Measurements from ENCODE around the gene ACBD4. TPM values are rescaled to one million over a fixed set of nuclear protein-coding genes. Genes with fewer than 3 reads are reported as not detected.

Gene ACBD4
- total RNA-seq, 4 donors from 2014 or later = 2.2 to 3.2 (median 2.5) TPM

DNA sequence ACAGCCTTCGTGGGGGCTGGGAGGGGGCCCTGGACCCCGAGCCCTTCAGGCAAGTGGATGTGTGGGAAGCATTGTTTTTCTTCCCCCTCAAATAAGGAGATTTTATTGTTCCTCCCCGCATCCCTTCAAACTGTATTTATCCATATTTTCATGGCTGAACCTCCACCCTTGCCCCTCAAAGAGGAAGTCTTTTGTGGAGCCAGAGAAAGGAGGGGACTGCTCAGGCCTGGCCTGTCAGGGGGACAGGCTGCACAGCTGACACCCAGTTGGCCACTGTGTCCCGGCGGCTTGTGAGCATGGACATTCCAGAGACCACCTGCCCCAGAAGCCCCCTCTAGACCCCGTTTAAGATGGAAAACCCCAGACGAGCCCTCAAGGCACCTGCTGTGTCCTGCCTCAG, 42.1 kb downstream of the ACBD4 start:
- TF ChIP-seq, protein P1, sequence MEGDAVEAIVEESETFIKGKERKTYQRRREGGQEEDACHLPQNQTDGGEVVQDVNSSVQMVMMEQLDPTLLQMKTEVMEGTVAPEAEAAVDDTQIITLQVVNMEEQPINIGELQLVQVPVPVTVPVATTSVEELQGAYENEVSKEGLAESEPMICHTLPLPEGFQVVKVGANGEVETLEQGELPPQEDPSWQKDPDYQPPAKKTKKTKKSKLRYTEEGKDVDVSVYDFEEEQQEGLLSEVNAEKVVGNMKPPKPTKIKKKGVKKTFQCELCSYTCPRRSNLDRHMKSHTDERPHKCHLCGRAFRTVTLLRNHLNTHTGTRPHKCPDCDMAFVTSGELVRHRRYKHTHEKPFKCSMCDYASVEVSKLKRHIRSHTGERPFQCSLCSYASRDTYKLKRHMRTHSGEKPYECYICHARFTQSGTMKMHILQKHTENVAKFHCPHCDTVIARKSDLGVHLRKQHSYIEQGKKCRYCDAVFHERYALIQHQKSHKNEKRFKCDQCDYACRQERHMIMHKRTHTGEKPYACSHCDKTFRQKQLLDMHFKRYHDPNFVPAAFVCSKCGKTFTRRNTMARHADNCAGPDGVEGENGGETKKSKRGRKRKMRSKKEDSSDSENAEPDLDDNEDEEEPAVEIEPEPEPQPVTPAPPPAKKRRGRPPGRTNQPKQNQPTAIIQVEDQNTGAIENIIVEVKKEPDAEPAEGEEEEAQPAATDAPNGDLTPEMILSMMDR (IDR thresholded peaks at IDR 0.05 in 4 of 5, conservative IDR thresholded peaks at IDR 0.05 in 1 of 5) = no peak
- no peak for TF ChIP-seq POLR2A (IDR thresholded peaks at IDR 0.05)
- Histone ChIP-seq H3K36me3 (no peaks in the 10 kb centered on the region), H3K27ac (no peak overlapping the region), H3K4me1 (peaks cover 20 to 24% of the 10 kb centered on the region in 2 donors), H3K9me3 (no peaks in the 10 kb centered on the region), H3K27me3 (no peaks in the 10 kb centered on the region), H3K4me3 (no peak overlapping the region)
- ATAC-seq = no peak
- no peak for DNase-seq
- in situ Hi-C loops (cut with MboI; ENCODE audit: low sequenced_read_pairs in 4 of 4) = no loop called here
- intact Hi-C loops (cut with DNase I; ENCODE audit: low total_unique reads) = loop anchor here (2.0 kb wide), 1 partner anchor 17 kb away; no protein-coding TSS in a partner anchor

DNA sequence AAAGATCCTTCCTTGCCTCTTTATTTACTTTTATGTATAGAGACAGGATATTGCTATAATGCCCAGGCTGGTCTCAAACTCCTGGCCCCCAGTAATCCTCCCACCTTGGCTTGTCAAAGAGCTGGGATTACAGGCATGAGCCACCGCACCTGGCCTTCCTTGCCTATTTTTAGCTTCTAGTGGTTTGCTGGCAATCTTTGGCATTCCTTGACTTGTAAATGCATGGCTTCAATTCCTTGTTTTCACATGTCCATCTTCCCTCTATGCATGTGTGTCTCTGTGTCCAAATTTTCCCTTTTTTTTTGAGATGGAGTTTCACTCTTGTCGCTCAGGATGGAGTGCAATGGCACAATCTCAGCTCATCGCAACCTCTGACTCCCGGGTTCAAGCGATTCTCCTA, 48.7 kb downstream of the ACBD4 start:
- TF ChIP-seq, protein P1 (IDR thresholded peaks at IDR 0.05 in 4 of 5, conservative IDR thresholded peaks at IDR 0.05 in 1 of 5) = no peak
- TF ChIP-seq POLR2A (IDR thresholded peaks at IDR 0.05) = no peak
- ATAC-seq = no peak
- Histone ChIP-seq H3K4me1 (peaks cover 0 to 5% of the 10 kb centered on the region in 2 donors), H3K4me3 (no peak overlapping the region), H3K9me3 (no peaks in the 10 kb centered on the region), H3K27ac (no peak overlapping the region), H3K36me3 (no peaks in the 10 kb centered on the region), H3K27me3 (no peaks in the 10 kb centered on the region)
- in situ Hi-C loops (cut with MboI; ENCODE audit: low sequenced_read_pairs in 4 of 4) = no loop called here
- DNase-seq = no peak
- intact Hi-C loops (cut with DNase I; ENCODE audit: low total_unique reads) = no loop called here

DNA sequence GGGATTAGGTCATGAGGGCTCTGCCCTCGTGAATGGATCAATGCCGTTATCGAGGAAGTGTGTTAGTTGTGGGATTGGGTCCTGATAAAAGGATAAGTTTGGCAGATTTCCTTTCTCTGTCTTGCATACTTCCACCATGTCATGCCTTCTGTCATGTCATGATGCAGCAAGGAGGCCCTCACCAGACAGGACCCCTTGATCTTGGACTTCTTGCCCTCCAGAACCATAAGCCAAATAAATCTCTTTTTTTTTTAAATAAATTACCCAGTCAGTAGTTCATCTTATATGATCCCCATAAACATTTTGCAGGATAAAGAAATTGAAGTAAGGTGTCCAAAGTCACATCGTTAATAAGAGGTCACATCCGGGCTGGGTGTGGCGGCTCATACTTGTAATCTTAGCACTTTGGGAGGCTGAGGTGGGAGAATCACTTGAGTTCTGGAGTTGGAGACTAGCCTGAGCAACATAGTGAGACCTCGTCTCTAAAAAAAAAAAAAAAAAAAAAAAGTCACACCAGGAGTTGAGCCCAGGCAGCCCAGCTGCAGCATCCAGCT, 51.4 kb downstream of the ACBD4 start:
- H3K9me3 ChIP-seq = no peaks in the 10 kb centered on the region
- in situ Hi-C loops (cut with MboI; ENCODE audit: low sequenced_read_pairs in 4 of 4) (no loop called here), intact Hi-C loops (cut with DNase I; ENCODE audit: low total_unique reads) (no loop called here)
- H3K4me1 ChIP-seq = peaks cover 0 to 5% of the 10 kb centered on the region in 2 donors
- DNase-seq (no peak), ATAC-seq (no peak)
- H3K27me3 ChIP-seq = no peaks in the 10 kb centered on the region
- no peak overlapping the region for H3K27ac ChIP-seq
- no peak overlapping the region for H3K4me3 ChIP-seq
- no peaks in the 10 kb centered on the region for H3K36me3 ChIP-seq
- TF ChIP-seq, protein P1 (IDR thresholded peaks at IDR 0.05 in 4 of 5, conservative IDR thresholded peaks at IDR 0.05 in 1 of 5) = no peak
- TF ChIP-seq POLR2A (IDR thresholded peaks at IDR 0.05) = no peak

DNA sequence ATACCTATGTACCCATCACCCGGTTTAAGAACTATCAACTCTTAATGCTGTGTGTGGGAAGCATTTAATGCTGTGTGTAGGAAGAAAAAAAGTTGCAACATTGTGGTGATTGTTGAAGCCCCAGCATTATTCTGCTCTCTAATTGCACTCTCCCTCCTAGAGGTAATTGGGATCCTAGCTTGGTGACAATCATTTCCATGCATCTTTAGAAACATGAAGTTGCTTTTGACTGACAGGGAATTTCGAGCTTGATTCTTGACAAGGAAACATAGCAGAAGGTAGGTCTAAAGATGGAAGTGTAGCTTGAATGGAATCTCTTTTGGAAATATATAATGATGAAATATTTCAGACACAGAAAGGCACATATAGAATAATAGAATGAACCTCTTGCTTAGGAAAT, 53.5 kb downstream of the ACBD4 start:
- DNase-seq = no peak
- in situ Hi-C loops (cut with MboI; ENCODE audit: low sequenced_read_pairs in 4 of 4) = no loop called here
- no peak for ATAC-seq
- H3K36me3 ChIP-seq = no peaks in the 10 kb centered on the region
- no peaks in the 10 kb centered on the region for H3K27me3 ChIP-seq
- no peak overlapping the region for H3K27ac ChIP-seq
- intact Hi-C loops (cut with DNase I; ENCODE audit: low total_unique reads) = no loop called here
- H3K4me3 ChIP-seq = no peak overlapping the region
- no peak for TF ChIP-seq POLR2A (IDR thresholded peaks at IDR 0.05)
- TF ChIP-seq, protein P1 (IDR thresholded peaks at IDR 0.05 in 4 of 5, conservative IDR thresholded peaks at IDR 0.05 in 1 of 5) = no peak
- peaks cover 0 to 3% of the 10 kb centered on the region in 2 donors for H3K4me1 ChIP-seq
- H3K9me3 ChIP-seq = no peaks in the 10 kb centered on the region

All from gastrocnemius medialis (tissue), 4 donors.